ENCODE measurements around the gene SPACA9.
A peak's percentile ranks its signal among the peaks of the same experiment; 100 is the strongest.

Gene SPACA9

GRCh38 chr9:132862533-132862932 is 16.2 kb upstream of the SPACA9 start:
- H3K9me3 ChIP-seq (ENCODE audit: control insufficient read depth in 2 of 2, low read length in 2 of 2), result no peaks in the 10 kb centered on the region
- no peaks in the 10 kb centered on the region for H3K27me3 ChIP-seq (ENCODE audit: control insufficient read depth in 2 of 2, insufficient read depth in 2 of 2, low read length in 2 of 2)
- no peaks in the 10 kb centered on the region for H3K4me1 ChIP-seq (ENCODE audit: control insufficient read depth in 2 of 2, insufficient read depth in 2 of 2, low read length in 2 of 2)
- no peak overlapping the region for H3K9ac ChIP-seq (ENCODE audit: low read depth in 1 of 2, low read length in 2 of 2)
- no peaks in the 10 kb centered on the region for H3K36me3 ChIP-seq (ENCODE audit: control insufficient read depth in 2 of 2, insufficient read depth in 2 of 2, low read length in 2 of 2)
- no peak overlapping the region for H3K4me3 ChIP-seq (ENCODE audit: low read length in 2 of 2)
- H3K27ac ChIP-seq (ENCODE audit: low read depth in 2 of 2, low read length in 2 of 2), result no peak overlapping the region

- Histone ChIP-seq H3K4me3 (ENCODE audit: low read length in 2 of 2) (no peak overlapping the region), H3K9me3 (ENCODE audit: control insufficient read depth in 2 of 2, low read length in 2 of 2) (no peaks in the 10 kb centered on the region), H3K36me3 (ENCODE audit: control insufficient read depth in 2 of 2, insufficient read depth in 2 of 2, low read length in 2 of 2) (no peaks in the 10 kb centered on the region), H3K4me1 (ENCODE audit: control insufficient read depth in 2 of 2, insufficient read depth in 2 of 2, low read length in 2 of 2) (no peaks in the 10 kb centered on the region), H3K27me3 (ENCODE audit: control insufficient read depth in 2 of 2, insufficient read depth in 2 of 2, low read length in 2 of 2) (no peaks in the 10 kb centered on the region), H3K27ac (ENCODE audit: low read depth in 2 of 2, low read length in 2 of 2) (no peak overlapping the region), H3K9ac (ENCODE audit: low read depth in 1 of 2, low read length in 2 of 2) (no peak overlapping the region)
Measured at GRCh38 chr9:132863096-132863495, 15.6 kb upstream of the SPACA9 start.

- Histone ChIP-seq H3K9me3 (ENCODE audit: control insufficient read depth in 2 of 2, low read length in 2 of 2) (no peaks in the 10 kb centered on the region), H3K9ac (ENCODE audit: low read depth in 1 of 2, low read length in 2 of 2) (no peak overlapping the region), H3K4me3 (ENCODE audit: low read length in 2 of 2) (no peak overlapping the region), H3K27ac (ENCODE audit: low read depth in 2 of 2, low read length in 2 of 2) (no peak overlapping the region), H3K27me3 (ENCODE audit: control insufficient read depth in 2 of 2, insufficient read depth in 2 of 2, low read length in 2 of 2) (no peaks in the 10 kb centered on the region), H3K4me1 (ENCODE audit: control insufficient read depth in 2 of 2, insufficient read depth in 2 of 2, low read length in 2 of 2) (no peaks in the 10 kb centered on the region), H3K36me3 (ENCODE audit: control insufficient read depth in 2 of 2, insufficient read depth in 2 of 2, low read length in 2 of 2) (no peaks in the 10 kb centered on the region)
Measured at GRCh38 chr9:132864277-132864676, 14.4 kb upstream of the SPACA9 start.

- Histone ChIP-seq H3K9me3 (ENCODE audit: control insufficient read depth in 2 of 2, low read length in 2 of 2) (no peaks in the 10 kb centered on the region), H3K4me3 (ENCODE audit: low read length in 2 of 2) (no peak overlapping the region), H3K9ac (ENCODE audit: low read depth in 1 of 2, low read length in 2 of 2) (no peak overlapping the region), H3K4me1 (ENCODE audit: control insufficient read depth in 2 of 2, insufficient read depth in 2 of 2, low read length in 2 of 2) (no peaks in the 10 kb centered on the region), H3K27ac (ENCODE audit: low read depth in 2 of 2, low read length in 2 of 2) (no peak overlapping the region), H3K27me3 (ENCODE audit: control insufficient read depth in 2 of 2, insufficient read depth in 2 of 2, low read length in 2 of 2) (no peaks in the 10 kb centered on the region), H3K36me3 (ENCODE audit: control insufficient read depth in 2 of 2, insufficient read depth in 2 of 2, low read length in 2 of 2) (no peaks in the 10 kb centered on the region)
Measured at GRCh38 chr9:132864691-132865090, 14.0 kb upstream of the SPACA9 start.

GRCh38 chr9:132866898-132867297 is 11.8 kb upstream of the SPACA9 start:
- Histone ChIP-seq H3K27ac (ENCODE audit: low read depth in 2 of 2, low read length in 2 of 2) (no peak overlapping the region), H3K27me3 (ENCODE audit: control insufficient read depth in 2 of 2, insufficient read depth in 2 of 2, low read length in 2 of 2) (no peaks in the 10 kb centered on the region), H3K4me1 (ENCODE audit: control insufficient read depth in 2 of 2, insufficient read depth in 2 of 2, low read length in 2 of 2) (no peaks in the 10 kb centered on the region), H3K9me3 (ENCODE audit: control insufficient read depth in 2 of 2, low read length in 2 of 2) (no peaks in the 10 kb centered on the region), H3K9ac (ENCODE audit: low read depth in 1 of 2, low read length in 2 of 2) (no peak overlapping the region), H3K36me3 (ENCODE audit: control insufficient read depth in 2 of 2, insufficient read depth in 2 of 2, low read length in 2 of 2) (no peaks in the 10 kb centered on the region), H3K4me3 (ENCODE audit: low read length in 2 of 2) (no peak overlapping the region)

- no peak overlapping the region for H3K9ac ChIP-seq (ENCODE audit: low read depth in 1 of 2, low read length in 2 of 2)
- no peak overlapping the region for H3K4me3 ChIP-seq (ENCODE audit: low read length in 2 of 2)
- no peak overlapping the region for H3K27ac ChIP-seq (ENCODE audit: low read depth in 2 of 2, low read length in 2 of 2)
- no peaks in the 10 kb centered on the region for H3K27me3 ChIP-seq (ENCODE audit: control insufficient read depth in 2 of 2, insufficient read depth in 2 of 2, low read length in 2 of 2)
- H3K36me3 ChIP-seq (ENCODE audit: control insufficient read depth in 2 of 2, insufficient read depth in 2 of 2, low read length in 2 of 2), result no peaks in the 10 kb centered on the region
- H3K9me3 ChIP-seq (ENCODE audit: control insufficient read depth in 2 of 2, low read length in 2 of 2), result no peaks in the 10 kb centered on the region
- no peaks in the 10 kb centered on the region for H3K4me1 ChIP-seq (ENCODE audit: control insufficient read depth in 2 of 2, insufficient read depth in 2 of 2, low read length in 2 of 2)
Measured at GRCh38 chr9:132869266-132869665, 9.4 kb upstream of the SPACA9 start.

GRCh38 chr9:132873403-132873802 is 5.3 kb upstream of the SPACA9 start:
- Histone ChIP-seq H3K4me3 (ENCODE audit: low read length in 2 of 2) (no peak overlapping the region), H3K9me3 (ENCODE audit: control insufficient read depth in 2 of 2, low read length in 2 of 2) (no peaks in the 10 kb centered on the region), H3K36me3 (ENCODE audit: control insufficient read depth in 2 of 2, insufficient read depth in 2 of 2, low read length in 2 of 2) (no peaks in the 10 kb centered on the region), H3K9ac (ENCODE audit: low read depth in 1 of 2, low read length in 2 of 2) (no peak overlapping the region), H3K27me3 (ENCODE audit: control insufficient read depth in 2 of 2, insufficient read depth in 2 of 2, low read length in 2 of 2) (no peaks in the 10 kb centered on the region), H3K4me1 (ENCODE audit: control insufficient read depth in 2 of 2, insufficient read depth in 2 of 2, low read length in 2 of 2) (peaks cover 4 to 6% of the 10 kb centered on the region in 2 donors), H3K27ac (ENCODE audit: low read depth in 2 of 2, low read length in 2 of 2) (no peak overlapping the region)

GRCh38 chr9:132875159-132875558 is 3.5 kb upstream of the SPACA9 start:
- H3K27me3 ChIP-seq (ENCODE audit: control insufficient read depth in 2 of 2, insufficient read depth in 2 of 2, low read length in 2 of 2), result no peaks in the 10 kb centered on the region
- peaks cover 6 to 7% of the 10 kb centered on the region in 2 donors for H3K4me1 ChIP-seq (ENCODE audit: control insufficient read depth in 2 of 2, insufficient read depth in 2 of 2, low read length in 2 of 2)
- no peak overlapping the region for H3K27ac ChIP-seq (ENCODE audit: low read depth in 2 of 2, low read length in 2 of 2)
- no peak overlapping the region for H3K4me3 ChIP-seq (ENCODE audit: low read length in 2 of 2)
- no peak overlapping the region for H3K9ac ChIP-seq (ENCODE audit: low read depth in 1 of 2, low read length in 2 of 2)
- no peaks in the 10 kb centered on the region for H3K36me3 ChIP-seq (ENCODE audit: control insufficient read depth in 2 of 2, insufficient read depth in 2 of 2, low read length in 2 of 2)
- no peaks in the 10 kb centered on the region for H3K9me3 ChIP-seq (ENCODE audit: control insufficient read depth in 2 of 2, low read length in 2 of 2)

- H3K36me3 ChIP-seq (ENCODE audit: control insufficient read depth in 2 of 2, insufficient read depth in 2 of 2, low read length in 2 of 2), result no peaks in the 10 kb centered on the region
- no peak overlapping the region for H3K27ac ChIP-seq (ENCODE audit: low read depth in 2 of 2, low read length in 2 of 2)
- H3K4me1 ChIP-seq (ENCODE audit: control insufficient read depth in 2 of 2, insufficient read depth in 2 of 2, low read length in 2 of 2), result peaks cover 6 to 7% of the 10 kb centered on the region in 2 donors
- H3K9me3 ChIP-seq (ENCODE audit: control insufficient read depth in 2 of 2, low read length in 2 of 2), result no peaks in the 10 kb centered on the region
- no peak overlapping the region for H3K4me3 ChIP-seq (ENCODE audit: low read length in 2 of 2)
- H3K9ac ChIP-seq (ENCODE audit: low read depth in 1 of 2, low read length in 2 of 2), result no peak overlapping the region
- H3K27me3 ChIP-seq (ENCODE audit: control insufficient read depth in 2 of 2, insufficient read depth in 2 of 2, low read length in 2 of 2), result no peaks in the 10 kb centered on the region
Measured at GRCh38 chr9:132876849-132877248, 1.8 kb upstream of the SPACA9 start.

- H3K27me3 ChIP-seq (ENCODE audit: control insufficient read depth in 2 of 2, insufficient read depth in 2 of 2, low read length in 2 of 2), result no peaks in the 10 kb centered on the region
Measured at GRCh38 chr9:132877458-132877823, 1.3 kb upstream of the SPACA9 start.

More at GRCh38 chr9:132877458-132877823, 1.3 kb upstream of the SPACA9 start:
- Histone ChIP-seq H3K9me3 (ENCODE audit: control insufficient read depth in 2 of 2, low read length in 2 of 2) (no peaks in the 10 kb centered on the region), H3K9ac (ENCODE audit: low read depth in 1 of 2, low read length in 2 of 2) (peak overlapping the region in 1 of 2 donors; percentile 85), H3K36me3 (ENCODE audit: control insufficient read depth in 2 of 2, insufficient read depth in 2 of 2, low read length in 2 of 2) (no peaks in the 10 kb centered on the region), H3K4me3 (ENCODE audit: low read length in 2 of 2) (peak overlapping the region; percentile 90 to 93), H3K4me1 (ENCODE audit: control insufficient read depth in 2 of 2, insufficient read depth in 2 of 2, low read length in 2 of 2) (peaks cover 6 to 7% of the 10 kb centered on the region in 2 donors), H3K27ac (ENCODE audit: low read depth in 2 of 2, low read length in 2 of 2) (no peak overlapping the region)
